GM21360 (cell line): Measurements from ENCODE around the gene CALD1.

Experiments
- ATAC-seq: cut with Tn5 transposase; IDR thresholded peaks from one replicate; pipeline ENCODE4 v1.9.1; 2021; ENCODE audit warnings: mild to moderate bottlenecking, moderate library complexity; ENCODE audit not compliant: unreplicated experiment

The CALD1 gene

GRCh38 chr7:134763960-134764359 is 15.5 kb upstream of the CALD1 start:
- no peak for ATAC-seq

- ATAC-seq, result no peak
These were observed 15.1 kb upstream of the CALD1 start for GRCh38 chr7:134764365-134764764.

- peak; percentile 59 for ATAC-seq
These were observed 12.5 kb upstream of the CALD1 start for GRCh38 chr7:134766779-134767519.

GRCh38 chr7:134767520-134768168 is 11.8 kb upstream of the CALD1 start:
- peak; percentile 52 for ATAC-seq

GRCh38 chr7:134768243-134768642 is 11.2 kb upstream of the CALD1 start:
- no peak for ATAC-seq

- no peak for ATAC-seq
These were observed 8.8 kb upstream of the CALD1 start for GRCh38 chr7:134770676-134771075.

GRCh38 chr7:134771111-134771510 is 8.3 kb upstream of the CALD1 start:
- no peak for ATAC-seq

GRCh38 chr7:134771889-134772288 is 7.5 kb upstream of the CALD1 start:
- ATAC-seq, result no peak

GRCh38 chr7:134772401-134772800 is 7.0 kb upstream of the CALD1 start:
- ATAC-seq, result no peak

GRCh38 chr7:134773164-134773563 is 6.3 kb upstream of the CALD1 start:
- ATAC-seq, result no peak

GRCh38 chr7:134774119-134774518 is 5.3 kb upstream of the CALD1 start:
- ATAC-seq, result no peak

GRCh38 chr7:134777470-134777869 is 2.0 kb upstream of the CALD1 start:
- ATAC-seq, result no peak

GRCh38 chr7:134777908-134778580 is 1.4 kb upstream of the CALD1 start:
- ATAC-seq, result no peak

GRCh38 chr7:134779741-134780065 is 269 bp downstream of the CALD1 start:
- ATAC-seq, result no peak

GRCh38 chr7:134780166-134780828 is 863 bp downstream of the CALD1 start:
- no peak for ATAC-seq

GRCh38 chr7:134781171-134781570 is 1.7 kb downstream of the CALD1 start:
- no peak for ATAC-seq

- no peak for ATAC-seq
These were observed 2.7 kb downstream of the CALD1 start for GRCh38 chr7:134782121-134782623.

- no peak for ATAC-seq
These were observed 4.0 kb downstream of the CALD1 start for GRCh38 chr7:134783294-134784069.

GRCh38 chr7:134784251-134785049 is 5.0 kb downstream of the CALD1 start:
- no peak for ATAC-seq

GRCh38 chr7:134785842-134786241 is 6.4 kb downstream of the CALD1 start:
- no peak for ATAC-seq
